ENCODE results near the gene SPTAN1. TPM values are rescaled to one million over a fixed set of nuclear protein-coding genes. Genes with fewer than 3 reads are reported as not detected.
A peak's percentile ranks its signal among the peaks of the same experiment; 100 is the strongest.
"Not testable (repeated sequence)": the region's sequence is repeated elsewhere in the genome, so short reads cannot be mapped to it uniquely, and the experiment has no call there.

SPTAN1 gene
- 58.7 TPM for polyA plus RNA-seq (2012; ENCODE audit: missing spikeins)

GRCh38 chr9:128552153-128552743, at the start of gene SPTAN1:
TSS of gene SPTAN1 (plus strand) at chr9:128552587. CDS start at chr9:128566741, 14,154 bp downstream.
- TF ChIP-seq TAF1 (IDR thresholded peaks at IDR 0.05; ENCODE audit: borderline replicate concordance, low read depth, low read length) (peak; percentile 95), POLR2AphosphoS5 (IDR thresholded peaks at IDR 0.05; ENCODE audit: low read depth, low read length) (peak; percentile 98), POLR2A (IDR thresholded peaks at IDR 0.05; ENCODE audit: low read depth, low read length) (peak; percentile 99)

GRCh38 chr9:128503415-128503825, 49.0 kb upstream of the SPTAN1 start:
- not testable (repeated sequence) for DNase-seq (ENCODE audit: insufficient read length); FAIRE-seq

More at GRCh38 chr9:128552153-128552743, at the start of gene SPTAN1:
- FAIRE-seq: peak; percentile 92
- peak; percentile 90 for DNase-seq (ENCODE audit: insufficient read length)

DNA sequence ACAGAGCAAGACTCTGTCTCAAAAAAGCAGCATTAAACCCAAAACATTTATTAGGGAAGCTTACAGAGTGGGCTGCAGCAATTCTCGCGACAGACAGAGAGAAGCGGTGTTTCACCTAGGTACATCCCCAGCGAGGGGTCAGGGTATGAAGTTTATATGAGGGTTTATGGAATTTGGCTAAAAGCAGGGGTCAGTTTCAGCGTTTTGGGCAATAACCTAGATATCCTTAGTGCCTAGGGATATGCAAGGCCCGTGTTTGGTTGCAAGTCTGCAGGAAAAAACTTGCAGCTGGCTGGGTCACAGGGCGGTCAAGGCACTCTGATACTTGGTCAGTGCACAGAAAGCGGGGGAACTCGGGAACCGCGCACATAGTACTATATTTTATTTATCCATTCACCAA, 48.5 kb upstream of the SPTAN1 start:
- TF ChIP-seq POLR2AphosphoS5 (IDR thresholded peaks at IDR 0.05; ENCODE audit: low read depth, low read length) (no peak), TAF1 (IDR thresholded peaks at IDR 0.05; ENCODE audit: borderline replicate concordance, low read depth, low read length) (no peak), POLR2A (IDR thresholded peaks at IDR 0.05; ENCODE audit: low read depth, low read length) (no peak)
- DNase-seq (ENCODE audit: insufficient read length) (no peak), FAIRE-seq (no peak)

DNA sequence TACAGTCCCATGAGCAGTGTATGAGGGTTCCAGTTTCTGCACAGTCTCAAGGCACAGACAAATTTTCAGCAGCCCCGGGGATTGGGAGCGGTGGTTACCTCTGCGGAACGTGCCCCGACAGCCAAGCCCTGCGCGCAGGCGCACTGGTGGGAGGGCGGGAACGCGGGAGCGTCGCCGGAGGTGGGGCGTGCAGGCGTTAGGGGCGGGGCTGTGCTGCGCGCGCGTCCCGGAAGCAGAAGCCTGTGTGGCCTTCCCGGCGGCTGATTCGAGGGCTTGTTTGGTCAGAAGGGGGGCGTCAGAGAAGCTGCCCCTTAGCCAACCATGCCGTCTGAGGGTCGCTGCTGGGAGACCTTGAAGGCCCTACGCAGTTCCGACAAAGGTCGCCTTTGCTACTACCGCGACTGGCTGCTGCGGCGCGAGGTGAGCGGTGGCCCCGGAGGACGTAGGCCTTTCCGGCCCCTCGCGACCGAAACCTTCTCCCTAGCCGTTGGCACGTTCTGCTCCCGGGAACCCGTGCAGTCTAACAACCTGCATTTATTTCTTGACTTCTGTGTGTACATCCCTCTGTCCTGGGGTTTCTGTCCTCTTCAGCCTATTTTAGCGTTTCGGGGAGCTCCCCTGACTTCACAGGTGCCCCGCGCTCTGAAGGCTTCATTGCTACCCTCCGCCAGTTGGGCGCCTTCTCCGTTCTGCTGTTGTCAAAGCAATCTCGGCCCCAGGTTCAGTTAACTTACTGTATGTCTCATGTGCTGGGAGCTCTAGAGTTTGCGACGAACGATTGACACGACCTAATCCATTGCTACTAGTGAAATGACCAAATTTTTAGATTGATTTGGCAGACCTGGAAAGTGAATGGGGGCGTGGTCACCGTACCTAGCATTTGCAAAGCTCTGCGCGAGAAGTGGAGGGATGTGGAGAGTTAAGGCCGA, 47.6 kb upstream of the SPTAN1 start, which contains the start of gene GLE1:
GLE1 (plus strand) TSS at position 235 of the 929 bp plus-strand sequence; CDS start at position 322, 87 bp downstream.
- peak; percentile 84 for TF ChIP-seq POLR2A (IDR thresholded peaks at IDR 0.05; ENCODE audit: low read depth, low read length)
- 0 out of 2 replicates have a peak, but pooled peaks have one; percentile 16 for TF ChIP-seq TAF1 (IDR thresholded peaks at IDR 0.05; ENCODE audit: borderline replicate concordance, low read depth, low read length)
- peak; percentile 83; the same call in 1 of the 2 replicates for TF ChIP-seq POLR2AphosphoS5 (IDR thresholded peaks at IDR 0.05; ENCODE audit: low read depth, low read length)
- DNase-seq (ENCODE audit: insufficient read length) (peak; percentile 97), FAIRE-seq (peak; percentile 97)

DNA sequence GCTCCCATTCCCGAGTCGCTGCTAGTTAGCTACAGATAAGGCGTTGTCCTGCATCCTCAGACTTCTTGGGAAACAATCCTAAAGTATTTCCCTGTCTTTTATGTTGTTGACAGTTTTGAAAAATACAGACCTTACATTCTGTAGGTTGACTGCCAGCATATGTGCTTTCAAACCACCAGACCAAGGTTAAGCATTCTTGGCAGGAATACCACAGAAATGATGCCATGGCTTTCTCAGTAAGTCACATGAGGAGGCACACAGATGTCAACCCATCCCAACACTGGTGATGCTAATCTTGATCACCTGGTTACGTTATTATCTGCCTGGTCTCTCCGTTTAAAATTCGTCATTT, 47.0 kb upstream of the SPTAN1 start:
- TF ChIP-seq TAF1 (IDR thresholded peaks at IDR 0.05; ENCODE audit: borderline replicate concordance, low read depth, low read length) (no peak), POLR2A (IDR thresholded peaks at IDR 0.05; ENCODE audit: low read depth, low read length) (no peak), POLR2AphosphoS5 (IDR thresholded peaks at IDR 0.05; ENCODE audit: low read depth, low read length) (no peak)
- no peak for FAIRE-seq
- DNase-seq (ENCODE audit: insufficient read length): no peak

GRCh38 chr9:128505906-128506305, 46.5 kb upstream of the SPTAN1 start:
- not testable (repeated sequence) for DNase-seq (ENCODE audit: insufficient read length); FAIRE-seq

DNA sequence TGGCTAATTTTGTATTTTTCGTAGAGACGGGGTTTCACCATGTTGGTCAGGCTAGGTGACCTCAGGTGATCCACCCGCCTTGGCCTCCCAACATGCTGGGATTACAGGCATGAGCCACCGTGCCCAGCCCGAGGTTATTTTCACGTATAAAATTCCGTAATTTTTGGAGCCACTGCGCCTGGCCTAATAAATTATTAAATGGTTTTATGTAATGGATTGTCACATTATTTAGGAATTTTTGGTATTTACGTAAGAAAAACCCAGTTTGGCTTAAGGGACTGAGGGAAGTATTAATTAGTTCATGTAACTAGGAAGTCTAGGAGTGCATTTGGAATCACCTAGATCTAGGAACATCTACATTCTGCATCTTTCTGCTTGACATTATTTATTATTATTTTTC, 39.6 kb upstream of the SPTAN1 start:
- DNase-seq (ENCODE audit: insufficient read length): no peak
- TF ChIP-seq TAF1 (IDR thresholded peaks at IDR 0.05; ENCODE audit: borderline replicate concordance, low read depth, low read length): no peak
- TF ChIP-seq POLR2AphosphoS5 (IDR thresholded peaks at IDR 0.05; ENCODE audit: low read depth, low read length): no peak
- no peak for TF ChIP-seq POLR2A (IDR thresholded peaks at IDR 0.05; ENCODE audit: low read depth, low read length)
- no peak for FAIRE-seq

- DNase-seq (ENCODE audit: insufficient read length) (no peak), FAIRE-seq (no peak)
- no peak for TF ChIP-seq POLR2A (IDR thresholded peaks at IDR 0.05; ENCODE audit: low read depth, low read length)
- TF ChIP-seq POLR2AphosphoS5 (IDR thresholded peaks at IDR 0.05; ENCODE audit: low read depth, low read length): no peak
- TF ChIP-seq TAF1 (IDR thresholded peaks at IDR 0.05; ENCODE audit: borderline replicate concordance, low read depth, low read length): no peak
Measured at GRCh38 chr9:128521956-128522355, 30.4 kb upstream of the SPTAN1 start.

DNA sequence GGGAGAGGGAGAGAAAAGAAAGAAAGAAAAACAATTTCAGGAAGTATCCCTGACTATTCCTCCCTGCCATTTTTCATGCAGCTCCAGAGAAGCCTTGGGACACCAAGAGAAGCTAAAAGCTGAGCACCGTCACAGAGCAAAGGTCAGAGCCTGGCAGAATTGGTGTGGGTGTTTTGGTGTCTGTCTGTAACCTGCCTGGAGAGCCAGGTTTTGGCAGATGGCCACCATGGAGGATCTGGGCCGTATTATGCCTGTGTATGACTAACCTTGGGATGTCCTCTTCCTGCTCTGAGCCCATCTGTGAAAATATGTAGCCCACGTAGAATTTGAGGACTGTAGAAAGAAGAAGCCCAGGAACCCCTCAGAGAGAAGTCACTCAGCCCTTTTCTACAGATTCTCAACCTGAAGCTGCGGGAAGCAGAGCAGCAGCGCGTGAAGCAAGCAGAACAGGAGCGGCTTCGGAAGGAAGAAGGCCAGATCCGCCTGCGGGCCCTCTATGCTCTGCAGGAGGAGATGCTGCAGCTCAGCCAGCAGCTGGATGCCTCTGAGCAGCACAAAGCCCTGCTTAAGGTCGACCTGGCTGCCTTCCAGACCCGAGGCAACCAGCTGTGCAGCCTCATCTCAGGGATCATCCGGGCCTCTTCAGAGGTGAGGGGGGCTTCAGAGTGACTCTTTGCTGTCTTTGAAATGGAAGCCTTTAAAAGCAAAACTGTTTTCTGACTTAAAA, 29.0 kb upstream of the SPTAN1 start:
- DNase-seq (ENCODE audit: insufficient read length) (no peak), FAIRE-seq (no peak)
- TF ChIP-seq POLR2A (IDR thresholded peaks at IDR 0.05; ENCODE audit: low read depth, low read length) (no peak), TAF1 (IDR thresholded peaks at IDR 0.05; ENCODE audit: borderline replicate concordance, low read depth, low read length) (no peak), POLR2AphosphoS5 (IDR thresholded peaks at IDR 0.05; ENCODE audit: low read depth, low read length) (no peak)

DNA sequence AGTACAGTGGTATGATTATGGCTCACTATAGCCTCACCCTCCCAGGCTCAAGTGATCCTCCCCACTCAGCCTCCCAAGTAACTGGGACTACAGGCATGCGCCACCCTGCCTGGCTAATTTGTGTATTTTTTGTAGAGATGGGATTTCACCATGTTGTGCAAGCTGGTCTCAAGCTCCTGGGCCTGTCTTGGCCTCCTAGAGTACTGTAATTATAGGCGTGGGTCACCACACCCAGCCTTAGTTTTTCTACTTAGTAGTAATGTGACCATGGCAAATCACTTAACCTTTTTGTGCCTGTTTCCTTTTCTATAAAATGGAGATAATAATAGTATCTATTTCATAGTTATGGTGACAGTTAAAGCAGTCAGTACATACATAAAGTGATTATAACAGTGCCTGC, 25.7 kb upstream of the SPTAN1 start:
- no peak for FAIRE-seq
- TF ChIP-seq POLR2A (IDR thresholded peaks at IDR 0.05; ENCODE audit: low read depth, low read length) (no peak), TAF1 (IDR thresholded peaks at IDR 0.05; ENCODE audit: borderline replicate concordance, low read depth, low read length) (no peak), POLR2AphosphoS5 (IDR thresholded peaks at IDR 0.05; ENCODE audit: low read depth, low read length) (no peak)
- DNase-seq (ENCODE audit: insufficient read length): no peak

DNA sequence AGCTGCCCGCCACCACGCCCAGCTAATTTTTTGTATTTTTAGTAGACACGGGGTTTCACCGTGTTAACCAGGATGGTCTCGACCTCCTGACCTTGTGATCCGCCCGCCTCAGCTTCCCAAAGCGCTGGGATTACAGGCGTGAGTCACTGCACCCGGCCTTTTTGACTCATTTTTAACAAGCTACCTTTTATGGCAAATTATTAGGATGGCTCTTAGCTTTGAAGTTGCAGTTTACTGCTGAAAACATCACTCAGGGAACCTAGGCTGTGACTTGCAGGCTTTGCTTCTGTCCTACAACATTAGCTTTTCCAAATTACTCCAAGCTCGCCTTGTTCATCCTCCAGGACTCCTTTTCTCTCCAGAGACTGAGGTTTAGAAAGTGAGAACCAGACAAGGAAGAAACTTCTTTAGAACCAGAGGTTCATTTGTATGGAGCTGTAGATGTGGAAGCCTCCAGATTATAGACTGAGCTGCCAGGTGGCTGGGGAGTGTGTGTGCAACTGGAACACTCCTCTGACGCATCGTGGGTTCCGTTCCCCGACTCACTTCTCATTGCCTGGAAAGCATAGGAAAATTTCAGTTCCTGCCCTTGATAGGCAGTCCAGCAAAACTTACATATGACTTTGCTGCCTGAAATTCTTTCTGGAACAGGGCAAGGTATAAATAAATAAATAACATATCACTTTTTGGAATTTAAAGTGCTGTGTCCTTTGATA, 23.8 kb upstream of the SPTAN1 start:
- FAIRE-seq: no peak
- TF ChIP-seq POLR2A (IDR thresholded peaks at IDR 0.05; ENCODE audit: low read depth, low read length) (no peak), POLR2AphosphoS5 (IDR thresholded peaks at IDR 0.05; ENCODE audit: low read depth, low read length) (no peak), TAF1 (IDR thresholded peaks at IDR 0.05; ENCODE audit: borderline replicate concordance, low read depth, low read length) (no peak)
- no peak for DNase-seq (ENCODE audit: insufficient read length)

Data from GM12892 (cell line).